Breast epithelium (tissue), 3 donors: ENCODE results near the gene SPTSSB.

Experiments
- CTCF ChIP-seq, 3 donors: fragments of 450-650 bp; IDR thresholded peaks; one replicate each; pipeline ENCODE4 v1.5.1; 2016 to 2017; ENCODE audit warnings: antibody characterized with exemption in 3 of 3, mild to moderate bottlenecking in 3 of 3, moderate library complexity in 3 of 3
- POLR2AphosphoS5 ChIP-seq, 3 donors: sonication (generic); formaldehyde crosslinking; IDR thresholded peaks; one replicate each; pipeline ENCODE4 v1.6.1; 2017; ENCODE audit warnings: antibody characterized with exemption in 3 of 3

GRCh38 chr3:161322781-161323568, 48.3 kb downstream of the SPTSSB start:
- TF ChIP-seq CTCF (IDR thresholded peaks at IDR 0.05) (no peak), POLR2AphosphoS5 (IDR thresholded peaks at IDR 0.05) (no peak)
